Measurements from ENCODE around the gene S100A8. TPM values are rescaled to one million over a fixed set of nuclear protein-coding genes. Genes with fewer than 3 reads are reported as not detected.

Gene S100A8
- total RNA-seq, 1 experiment from 2014 or later: 1.4 TPM

DNA sequence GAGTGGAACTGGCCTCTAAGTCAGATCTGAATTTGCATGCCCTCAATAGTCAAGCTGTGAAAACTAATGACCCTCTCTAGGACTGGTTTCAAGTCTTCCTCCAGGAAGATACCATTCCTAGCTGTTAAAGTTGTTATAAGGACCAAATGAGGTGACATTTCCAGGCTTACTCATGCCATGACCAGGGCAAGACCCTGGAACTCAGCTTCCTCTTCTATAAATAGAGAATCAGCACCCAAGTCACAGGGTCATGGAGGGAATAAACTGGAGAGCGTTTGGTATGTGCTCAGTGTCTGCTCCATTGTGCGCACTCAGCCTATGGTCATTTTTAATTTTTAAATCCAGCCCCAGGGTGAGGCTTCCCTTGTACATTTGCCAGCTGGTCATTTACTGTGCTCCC lies 30.7 kb downstream of the S100A8 start:
- intact Hi-C loops (cut with micrococcal nuclease): no loop called here
- H3K4me2 ChIP-seq (ENCODE audit: low read length): no peak overlapping the region
- no TSS peak for BruUV-seq (replicated peaks)

DNA sequence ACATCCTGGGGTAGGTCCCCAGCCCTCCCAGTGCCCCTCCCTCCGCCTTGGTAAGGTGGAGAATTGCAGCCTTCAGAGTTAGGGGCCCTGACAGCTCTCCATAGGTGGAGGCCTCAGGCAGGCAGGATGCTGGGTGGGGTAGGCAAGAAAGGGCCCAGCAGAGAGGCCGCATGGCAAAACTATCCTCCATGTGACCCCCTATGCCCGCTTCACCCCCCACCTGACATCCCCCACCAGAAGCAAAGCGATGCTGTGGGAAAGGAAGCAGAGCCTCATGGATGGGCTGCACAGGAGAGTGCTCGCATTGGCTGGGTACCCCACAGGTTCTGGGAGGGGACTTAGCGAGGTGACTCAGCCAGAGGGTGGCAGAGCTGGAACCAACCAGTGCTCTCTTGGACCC lies 31.6 kb downstream of the S100A8 start:
- H3K9me2 ChIP-seq (ENCODE audit: insufficient read depth): no peaks in the 10 kb centered on the region
- H3K4me1 ChIP-seq (ENCODE audit: control insufficient read depth in 1 of 2, insufficient read depth in 2 of 2, low read length in 2 of 2): no peaks in the 10 kb centered on the region; a peak in 1 of 4 replicates
- DNase-seq (ENCODE audit: low read depth, low spot score) (no peak), ATAC-seq (no peak)
- intact Hi-C loops (cut with micrococcal nuclease): no loop called here
- H4K20me1 ChIP-seq (ENCODE audit: insufficient read depth): no peaks in the 10 kb centered on the region
- H3K27me3 ChIP-seq (ENCODE audit: insufficient read depth, low read length): peaks cover 12% of the 10 kb centered on the region
- H3K9ac ChIP-seq (ENCODE audit: low read length): no peak overlapping the region
- CTCF ChIA-PET: interaction anchor here (1.0 to 1.1 kb wide), 2 partner anchors 136 to 268 kb away, joined by 3 to 5 read pairs; partner anchors contain the start of gene S100A13
- no peak overlapping the region for H2AFZ ChIP-seq (ENCODE audit: low read depth, low read length, poor library complexity, severe bottlenecking)
- no peaks in the 10 kb centered on the region for H3K9me3 ChIP-seq (ENCODE audit: control insufficient read depth in 1 of 2, insufficient read depth in 1 of 2, low read depth in 1 of 2, low read length in 2 of 2)
- no peaks in the 10 kb centered on the region for H3K36me3 ChIP-seq (ENCODE audit: control insufficient read depth in 1 of 2, insufficient read depth in 2 of 2, low read length in 2 of 2)
- POLR2A ChIA-PET: no interaction called here
- no peaks in the 10 kb centered on the region for H3K79me2 ChIP-seq (ENCODE audit: insufficient read depth, low read length)
- no peak overlapping the region for H3K27ac ChIP-seq (ENCODE audit: low read depth, low read length)
- RAD21 ChIA-PET (ENCODE audit: low non-redundant PET in 1 of 2, low total read pairs in 2 of 2, uncharacterized antibody in 2 of 2, unreplicated experiment in 2 of 2): no interaction called here
- no TSS peak for BruUV-seq (replicated peaks)
- no peak overlapping the region for H3K4me3 ChIP-seq (replicated peaks in 1 of 2; ENCODE audit: low read depth in 1 of 2, low read length in 2 of 2)
- H3K4me2 ChIP-seq (ENCODE audit: low read length): no peak overlapping the region
- TF ChIP-seq FOSL1 (IDR thresholded peaks at IDR 0.05; ENCODE audit: low read depth) (no peak), RAD21 (IDR thresholded peaks at IDR 0.05; ENCODE audit: low read depth) (no peak), CEBPB (IDR thresholded peaks at IDR 0.05; ENCODE audit: low read depth) (no peak), ELF1 (IDR thresholded peaks at IDR 0.05; ENCODE audit: borderline replicate concordance, low read depth) (no peak), SP1 (IDR thresholded peaks at IDR 0.05; ENCODE audit: low read depth) (no peak), EZH2phosphoT487 (IDR thresholded peaks at IDR 0.05; ENCODE audit: borderline replicate concordance) (no peak), EZH2 (IDR thresholded peaks at IDR 0.05) (no peak)
- TF ChIP-seq, protein P1, sequence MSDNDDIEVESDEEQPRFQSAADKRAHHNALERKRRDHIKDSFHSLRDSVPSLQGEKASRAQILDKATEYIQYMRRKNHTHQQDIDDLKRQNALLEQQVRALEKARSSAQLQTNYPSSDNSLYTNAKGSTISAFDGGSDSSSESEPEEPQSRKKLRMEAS (IDR thresholded peaks at IDR 0.05): no peak
- TF ChIP-seq, protein P2, sequence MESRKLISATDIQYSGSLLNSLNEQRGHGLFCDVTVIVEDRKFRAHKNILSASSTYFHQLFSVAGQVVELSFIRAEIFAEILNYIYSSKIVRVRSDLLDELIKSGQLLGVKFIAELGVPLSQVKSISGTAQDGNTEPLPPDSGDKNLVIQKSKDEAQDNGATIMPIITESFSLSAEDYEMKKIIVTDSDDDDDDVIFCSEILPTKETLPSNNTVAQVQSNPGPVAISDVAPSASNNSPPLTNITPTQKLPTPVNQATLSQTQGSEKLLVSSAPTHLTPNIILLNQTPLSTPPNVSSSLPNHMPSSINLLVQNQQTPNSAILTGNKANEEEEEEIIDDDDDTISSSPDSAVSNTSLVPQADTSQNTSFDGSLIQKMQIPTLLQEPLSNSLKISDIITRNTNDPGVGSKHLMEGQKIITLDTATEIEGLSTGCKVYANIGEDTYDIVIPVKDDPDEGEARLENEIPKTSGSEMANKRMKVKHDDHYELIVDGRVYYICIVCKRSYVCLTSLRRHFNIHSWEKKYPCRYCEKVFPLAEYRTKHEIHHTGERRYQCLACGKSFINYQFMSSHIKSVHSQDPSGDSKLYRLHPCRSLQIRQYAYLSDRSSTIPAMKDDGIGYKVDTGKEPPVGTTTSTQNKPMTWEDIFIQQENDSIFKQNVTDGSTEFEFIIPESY (IDR thresholded peaks at IDR 0.05; ENCODE audit: extremely low read depth, insufficient replicate concordance, low read length): no peak
- TF ChIP-seq, protein P3, sequence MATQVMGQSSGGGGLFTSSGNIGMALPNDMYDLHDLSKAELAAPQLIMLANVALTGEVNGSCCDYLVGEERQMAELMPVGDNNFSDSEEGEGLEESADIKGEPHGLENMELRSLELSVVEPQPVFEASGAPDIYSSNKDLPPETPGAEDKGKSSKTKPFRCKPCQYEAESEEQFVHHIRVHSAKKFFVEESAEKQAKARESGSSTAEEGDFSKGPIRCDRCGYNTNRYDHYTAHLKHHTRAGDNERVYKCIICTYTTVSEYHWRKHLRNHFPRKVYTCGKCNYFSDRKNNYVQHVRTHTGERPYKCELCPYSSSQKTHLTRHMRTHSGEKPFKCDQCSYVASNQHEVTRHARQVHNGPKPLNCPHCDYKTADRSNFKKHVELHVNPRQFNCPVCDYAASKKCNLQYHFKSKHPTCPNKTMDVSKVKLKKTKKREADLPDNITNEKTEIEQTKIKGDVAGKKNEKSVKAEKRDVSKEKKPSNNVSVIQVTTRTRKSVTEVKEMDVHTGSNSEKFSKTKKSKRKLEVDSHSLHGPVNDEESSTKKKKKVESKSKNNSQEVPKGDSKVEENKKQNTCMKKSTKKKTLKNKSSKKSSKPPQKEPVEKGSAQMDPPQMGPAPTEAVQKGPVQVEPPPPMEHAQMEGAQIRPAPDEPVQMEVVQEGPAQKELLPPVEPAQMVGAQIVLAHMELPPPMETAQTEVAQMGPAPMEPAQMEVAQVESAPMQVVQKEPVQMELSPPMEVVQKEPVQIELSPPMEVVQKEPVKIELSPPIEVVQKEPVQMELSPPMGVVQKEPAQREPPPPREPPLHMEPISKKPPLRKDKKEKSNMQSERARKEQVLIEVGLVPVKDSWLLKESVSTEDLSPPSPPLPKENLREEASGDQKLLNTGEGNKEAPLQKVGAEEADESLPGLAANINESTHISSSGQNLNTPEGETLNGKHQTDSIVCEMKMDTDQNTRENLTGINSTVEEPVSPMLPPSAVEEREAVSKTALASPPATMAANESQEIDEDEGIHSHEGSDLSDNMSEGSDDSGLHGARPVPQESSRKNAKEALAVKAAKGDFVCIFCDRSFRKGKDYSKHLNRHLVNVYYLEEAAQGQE (IDR thresholded peaks at IDR 0.05; ENCODE audit: low read depth): no peak

More for the DNA sequence above, 30.7 kb downstream of the S100A8 start:
- Histone ChIP-seq H3K36me3 (ENCODE audit: control insufficient read depth in 1 of 2, insufficient read depth in 2 of 2, low read length in 2 of 2) (no peaks in the 10 kb centered on the region), H3K9ac (ENCODE audit: low read length) (no peak overlapping the region), H3K9me3 (ENCODE audit: control insufficient read depth in 1 of 2, insufficient read depth in 1 of 2, low read depth in 1 of 2, low read length in 2 of 2) (no peaks in the 10 kb centered on the region), H3K79me2 (ENCODE audit: insufficient read depth, low read length) (no peaks in the 10 kb centered on the region), H4K20me1 (ENCODE audit: insufficient read depth) (no peaks in the 10 kb centered on the region), H3K9me2 (ENCODE audit: insufficient read depth) (no peaks in the 10 kb centered on the region), H3K4me1 (ENCODE audit: control insufficient read depth in 1 of 2, insufficient read depth in 2 of 2, low read length in 2 of 2) (no peaks in the 10 kb centered on the region), H3K4me3 (replicated peaks in 1 of 2; ENCODE audit: low read depth in 1 of 2, low read length in 2 of 2) (no peak overlapping the region), H3K27me3 (ENCODE audit: insufficient read depth, low read length) (peaks cover 14% of the 10 kb centered on the region), H3K27ac (ENCODE audit: low read depth, low read length) (no peak overlapping the region), H2AFZ (ENCODE audit: low read depth, low read length, poor library complexity, severe bottlenecking) (no peak overlapping the region)
- DNase-seq (ENCODE audit: low read depth, low spot score) (no peak), ATAC-seq (no peak)
- RAD21 ChIA-PET (ENCODE audit: low non-redundant PET in 1 of 2, low total read pairs in 2 of 2, uncharacterized antibody in 2 of 2, unreplicated experiment in 2 of 2): no interaction called here
- POLR2A ChIA-PET: no interaction called here
- no peak for TF ChIP-seq JUND (IDR thresholded peaks at IDR 0.05)
- no peak for TF ChIP-seq EZH2phosphoT487 (IDR thresholded peaks at IDR 0.05; ENCODE audit: borderline replicate concordance)
- TF ChIP-seq ZFX (IDR thresholded peaks at IDR 0.05): no peak
- no peak for TF ChIP-seq ZNF274 (IDR thresholded peaks at IDR 0.05; ENCODE audit: low read depth, low read length)
- TF ChIP-seq ELF1 (IDR thresholded peaks at IDR 0.05; ENCODE audit: borderline replicate concordance, low read depth): no peak
- no peak for TF ChIP-seq CBX3 (IDR thresholded peaks at IDR 0.05; ENCODE audit: low read depth)
- no peak for TF ChIP-seq EGR1 (IDR thresholded peaks at IDR 0.05; ENCODE audit: low read depth)
- no peak for TF ChIP-seq POLR2AphosphoS5 (IDR thresholded peaks at IDR 0.05; ENCODE audit: low read depth, low read length)
- TF ChIP-seq RAD21 (IDR thresholded peaks at IDR 0.05; ENCODE audit: low read depth): no peak
- TF ChIP-seq, protein P1 (IDR thresholded peaks at IDR 0.05): no peak
- no peak for TF ChIP-seq TCF7L2 (IDR thresholded peaks at IDR 0.05; ENCODE audit: borderline replicate concordance, extremely low read depth, insufficient read depth, insufficient read length)
- no peak for TF ChIP-seq SIN3A (IDR thresholded peaks at IDR 0.05; ENCODE audit: low read depth)
- TF ChIP-seq SRF (IDR thresholded peaks at IDR 0.05; ENCODE audit: low read depth): no peak
- no peak for TF ChIP-seq YY1 (IDR thresholded peaks at IDR 0.05; ENCODE audit: extremely low read depth, insufficient replicate concordance, low read depth, low read length)
- no peak for TF ChIP-seq EZH2 (IDR thresholded peaks at IDR 0.05)
- CTCF ChIA-PET: interaction anchor here (1.0 kb wide), 1 partner anchor 267 kb away, joined by 3 read pairs; the partner anchor contains the start of gene S100A13

Measured in HCT116 (cell line).